ENCODE data around the gene SLC25A45. TPM values are rescaled to one million over a fixed set of nuclear protein-coding genes. Genes with fewer than 3 reads are reported as not detected.
A peak's percentile ranks its signal among the peaks of the same experiment; 100 is the strongest.

The SLC25A45 gene
- total RNA-seq, 1 experiment from 2014 or later, result 1.1 TPM

DNA sequence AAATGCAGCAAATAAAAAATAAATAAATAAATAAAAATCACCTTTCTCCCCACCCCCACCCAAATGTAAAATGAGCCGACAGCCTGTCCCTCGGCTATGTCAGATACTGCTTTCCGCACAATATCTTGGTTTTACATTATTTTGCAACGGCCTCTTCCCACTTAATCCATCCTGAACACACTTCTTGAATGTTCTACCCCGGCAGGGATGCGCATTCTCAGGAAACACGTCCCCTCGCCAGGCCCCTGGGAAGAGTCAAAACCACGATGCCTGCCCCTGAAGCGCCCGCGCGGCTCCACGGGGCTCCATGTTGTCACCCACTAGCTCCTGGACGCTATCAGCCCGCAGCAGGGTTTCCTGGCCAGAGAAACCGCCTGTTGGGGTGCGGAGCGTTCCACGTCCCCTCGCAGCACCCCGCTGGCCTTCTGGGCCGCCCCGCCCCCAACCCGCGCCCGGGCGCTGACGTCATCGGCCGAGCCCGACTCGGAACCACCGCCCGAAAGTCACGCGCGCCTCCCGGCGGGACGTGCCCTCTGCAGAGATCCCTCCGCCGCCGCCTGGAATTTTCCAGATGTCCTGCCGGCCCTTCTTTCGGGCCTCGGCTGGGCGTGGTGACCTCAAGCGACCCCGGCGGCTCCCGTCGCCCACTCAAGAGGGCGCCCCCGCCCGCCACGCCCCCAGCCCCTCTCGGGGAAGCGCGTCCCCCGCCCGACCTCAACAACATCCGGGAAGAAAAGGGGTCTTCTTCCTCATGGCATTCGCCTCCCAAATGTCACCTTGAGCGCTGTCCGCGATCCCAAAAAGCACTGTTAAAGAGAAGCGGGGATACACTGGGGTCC, 39.6 kb upstream of the SLC25A45 start:
- H3K4me1 Mint-ChIP-seq, result peaks cover 82 to 91% of the 10 kb centered on the region in 2 experiments
- no CpG with 5 or more reads among the region's 68 CpGs for WGBS (ENCODE audit: extremely low coverage, insufficient read length, low lambda C conversion rate)
- H2AFZ ChIP-seq (ENCODE audit: low read length), result no peak overlapping the region

More for the DNA sequence above, 39.6 kb upstream of the SLC25A45 start:
- peaks cover 2% of the 10 kb centered on the region for H4K20me1 ChIP-seq (ENCODE audit: control insufficient read depth, insufficient read depth, insufficient read length)
- peak overlapping the region; percentile 51 for H2BK12ac ChIP-seq (ENCODE audit: insufficient read length, low read depth, low read length)
- no peak overlapping the region for H2BK20ac ChIP-seq (ENCODE audit: low read depth, low read length, poor library complexity, severe bottlenecking)
- H2BK120ac ChIP-seq (ENCODE audit: low read depth, low read length, poor library complexity, severe bottlenecking), result peak overlapping the region; percentile 85
- Mint-ChIP-seq H3K36me3 (ENCODE audit: insufficient read depth in 1 of 3, low read depth in 3 of 3) (no peaks in the 10 kb centered on the region), H3K27me3 (ENCODE audit: low read depth) (peaks cover 5% of the 10 kb centered on the region), H3K9me3 (no peaks in the 10 kb centered on the region; a peak in 2 of 5 replicates), H3K27ac (peak overlapping the region; percentile 91 to 98 (median 93); a peak in 5 of 7 replicates), H3K4me3 (peak overlapping the region; percentile 74 to 80)
- H3K79me2 ChIP-seq (ENCODE audit: insufficient read depth, low read length), result peaks cover 2% of the 10 kb centered on the region; the same call in 1 of the 2 replicates
- DNase-seq, result peak; percentile 92
- H3K56ac ChIP-seq (ENCODE audit: insufficient read length, low read depth, low read length), result no peak overlapping the region
- no peak overlapping the region for H3K27ac ChIP-seq (ENCODE audit: insufficient read length, low read depth, low read length)
- peak overlapping the region; percentile 67 for H3K4me2 ChIP-seq (ENCODE audit: insufficient read depth, insufficient read length, low read length)
- no peak overlapping the region for H3T11ph ChIP-seq (ENCODE audit: low read length)
- H2BK5ac ChIP-seq (ENCODE audit: insufficient read length, low read length), result peak overlapping the region; percentile 17
- H4K91ac ChIP-seq (ENCODE audit: insufficient read length, low read depth, low read length), result no peak overlapping the region
- no peak overlapping the region for H2BK15ac ChIP-seq (ENCODE audit: low read depth, low read length)
- peak overlapping the region; percentile 4; the same call in 1 of the 2 replicates for H3K4ac ChIP-seq (ENCODE audit: low read depth, low read length)
- H2AK5ac ChIP-seq (ENCODE audit: insufficient read length, low read length), result no peak overlapping the region
- peaks cover 24% of the 10 kb centered on the region for H3K4me1 ChIP-seq (ENCODE audit: insufficient read depth, low read length)
- H3K14ac ChIP-seq (ENCODE audit: insufficient read depth, low read length), result peak overlapping the region; percentile 93
- H3K27me3 ChIP-seq (ENCODE audit: insufficient read depth, low read length), result no peaks in the 10 kb centered on the region
- H3K79me1 ChIP-seq (ENCODE audit: insufficient read depth, low read depth, low read length, poor library complexity, severe bottlenecking), result no peaks in the 10 kb centered on the region
- H3K9me3 ChIP-seq (ENCODE audit: control insufficient read depth, low read depth, low read length), result no peaks in the 10 kb centered on the region
- peak overlapping the region; percentile 80 for H3K9ac ChIP-seq (ENCODE audit: extremely low read depth, insufficient read length, low read length)
- no peak overlapping the region for H3K23ac ChIP-seq (ENCODE audit: insufficient read length, low read depth, low read length)
- TF ChIP-seq, protein P1, sequence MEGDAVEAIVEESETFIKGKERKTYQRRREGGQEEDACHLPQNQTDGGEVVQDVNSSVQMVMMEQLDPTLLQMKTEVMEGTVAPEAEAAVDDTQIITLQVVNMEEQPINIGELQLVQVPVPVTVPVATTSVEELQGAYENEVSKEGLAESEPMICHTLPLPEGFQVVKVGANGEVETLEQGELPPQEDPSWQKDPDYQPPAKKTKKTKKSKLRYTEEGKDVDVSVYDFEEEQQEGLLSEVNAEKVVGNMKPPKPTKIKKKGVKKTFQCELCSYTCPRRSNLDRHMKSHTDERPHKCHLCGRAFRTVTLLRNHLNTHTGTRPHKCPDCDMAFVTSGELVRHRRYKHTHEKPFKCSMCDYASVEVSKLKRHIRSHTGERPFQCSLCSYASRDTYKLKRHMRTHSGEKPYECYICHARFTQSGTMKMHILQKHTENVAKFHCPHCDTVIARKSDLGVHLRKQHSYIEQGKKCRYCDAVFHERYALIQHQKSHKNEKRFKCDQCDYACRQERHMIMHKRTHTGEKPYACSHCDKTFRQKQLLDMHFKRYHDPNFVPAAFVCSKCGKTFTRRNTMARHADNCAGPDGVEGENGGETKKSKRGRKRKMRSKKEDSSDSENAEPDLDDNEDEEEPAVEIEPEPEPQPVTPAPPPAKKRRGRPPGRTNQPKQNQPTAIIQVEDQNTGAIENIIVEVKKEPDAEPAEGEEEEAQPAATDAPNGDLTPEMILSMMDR (conservative IDR thresholded peaks at IDR 0.05), result no peak
- peaks cover 13% of the 10 kb centered on the region for H3K23me2 ChIP-seq (ENCODE audit: insufficient read length, low read depth, low read length, poor library complexity, severe bottlenecking)
- peak overlapping the region; percentile 93 for H3K18ac ChIP-seq (ENCODE audit: insufficient read length, low read depth, low read length)
- H4K8ac ChIP-seq (replicated peaks; ENCODE audit: insufficient read length, low read depth, low read length), result no peak overlapping the region
- H4K5ac ChIP-seq (ENCODE audit: insufficient read length, low read depth, low read length), result no peak overlapping the region

All from H9 (cell line).